Activated CD8-positive, alpha-beta memory T cell treated with anti-CD3 and anti-CD28 coated beads, Interleukin-2, amount 50 U/mL, for 24 hours (primary cell): ENCODE results near the gene CUX1.
"Not testable (repeated sequence)": the region's sequence is repeated elsewhere in the genome, so short reads cannot be mapped to it uniquely, and the experiment has no call there.

ENCODE experiments used
- DNase-seq: peaks from one replicate; pipeline ENCODE4 v3.0.0-alpha.2; 2020; ENCODE audit errors: extremely low read depth

The CUX1 gene

GRCh38 chr7:101817471-101818286 lies at the start of gene CUX1:
TSS of gene CUX1 (plus strand) at chr7:101817626. CDS start at chr7:101817640, 14 bp downstream.
- DNase-seq, result no peak

- DNase-seq, result no peak
These were observed 49.1 kb upstream of the CUX1 start for GRCh38 chr7:101768280-101768679.

GRCh38 chr7:101770466-101770865 lies 47.0 kb upstream of the CUX1 start:
- DNase-seq, result no peak

GRCh38 chr7:101772508-101773211 lies 44.8 kb upstream of the CUX1 start:
- DNase-seq, result no peak

GRCh38 chr7:101775181-101775580 lies 42.2 kb upstream of the CUX1 start:
- DNase-seq, result no peak

- no peak for DNase-seq
These were observed 39.3 kb upstream of the CUX1 start for GRCh38 chr7:101778026-101778580.

- DNase-seq, result no peak
These were observed 38.2 kb upstream of the CUX1 start for GRCh38 chr7:101779267-101779666.

- no peak for DNase-seq
These were observed 37.1 kb upstream of the CUX1 start for GRCh38 chr7:101780281-101780680.

- DNase-seq, result no peak
These were observed 36.0 kb upstream of the CUX1 start for GRCh38 chr7:101781439-101781838.

GRCh38 chr7:101782476-101782875 lies 35.0 kb upstream of the CUX1 start:
- DNase-seq, result no peak

GRCh38 chr7:101782896-101783295 lies 34.5 kb upstream of the CUX1 start:
- DNase-seq, result no peak

- DNase-seq, result no peak
These were observed 33.8 kb upstream of the CUX1 start for GRCh38 chr7:101783381-101784181.

GRCh38 chr7:101784292-101785127 lies 32.9 kb upstream of the CUX1 start:
- DNase-seq, result no peak

GRCh38 chr7:101787864-101788263 lies 29.6 kb upstream of the CUX1 start:
- DNase-seq, result no peak

- no peak for DNase-seq
These were observed 28.9 kb upstream of the CUX1 start for GRCh38 chr7:101788517-101788916.

GRCh38 chr7:101790566-101791293 lies 26.7 kb upstream of the CUX1 start:
- DNase-seq, result no peak

GRCh38 chr7:101792051-101792681 lies 25.3 kb upstream of the CUX1 start:
- no peak for DNase-seq

GRCh38 chr7:101792682-101793071 lies 24.7 kb upstream of the CUX1 start:
- DNase-seq, result not testable (repeated sequence)

GRCh38 chr7:101795461-101795860 lies 22.0 kb upstream of the CUX1 start:
- DNase-seq, result no peak

- not testable (repeated sequence) for DNase-seq
These were observed 19.3 kb upstream of the CUX1 start for GRCh38 chr7:101798173-101798572.
